ENCODE measurements around the gene FILIP1.

Gene FILIP1

GRCh38 chr6:75493400-75494064 lies at the start of gene FILIP1:
FILIP1 (minus strand) TSS chr6:75493800; CDS start chr6:75414972, 78,828 bp downstream.
- no peaks in the 10 kb centered on the region for H3K9me3 ChIP-seq (ENCODE audit: control insufficient read depth, insufficient read depth, low read depth, low read length)
- no peak within 1 kb of the TSS for H3K4me3 ChIP-seq (ENCODE audit: low read depth, low read length)
- H3K27me3 ChIP-seq (ENCODE audit: control insufficient read depth, insufficient read depth, low read length) = no peaks in the 10 kb centered on the region
- no peak within 1 kb of the TSS for H3K27ac ChIP-seq (ENCODE audit: low read depth, low read length)
- peaks cover 8% of the 10 kb centered on the region; the same call in 1 of the 2 replicates for H3K4me1 ChIP-seq (ENCODE audit: control insufficient read depth, insufficient read depth, low read length)
- H3K9ac ChIP-seq (ENCODE audit: low read length) = no peak within 1 kb of the TSS
- no peaks in the 10 kb centered on the region for H3K36me3 ChIP-seq (ENCODE audit: control insufficient read depth, insufficient read depth, low read length)

GRCh38 chr6:75543311-75543710 lies 49.7 kb upstream of the FILIP1 start:
- Histone ChIP-seq H3K4me3 (ENCODE audit: low read depth, low read length) (no peak overlapping the region), H3K36me3 (ENCODE audit: control insufficient read depth, insufficient read depth, low read length) (no peaks in the 10 kb centered on the region), H3K27ac (ENCODE audit: low read depth, low read length) (no peak overlapping the region), H3K9me3 (ENCODE audit: control insufficient read depth, insufficient read depth, low read depth, low read length) (peaks cover 9% of the 10 kb centered on the region; the same call in 1 of the 2 replicates), H3K27me3 (ENCODE audit: control insufficient read depth, insufficient read depth, low read length) (no peaks in the 10 kb centered on the region), H3K9ac (ENCODE audit: low read length) (no peak overlapping the region), H3K4me1 (ENCODE audit: control insufficient read depth, insufficient read depth, low read length) (no peaks in the 10 kb centered on the region)

GRCh38 chr6:75539136-75539535 lies 45.5 kb upstream of the FILIP1 start:
- no peak overlapping the region for H3K4me3 ChIP-seq (ENCODE audit: low read depth, low read length)
- H3K4me1 ChIP-seq (ENCODE audit: control insufficient read depth, insufficient read depth, low read length) = no peaks in the 10 kb centered on the region
- no peak overlapping the region for H3K9ac ChIP-seq (ENCODE audit: low read length)
- no peaks in the 10 kb centered on the region for H3K36me3 ChIP-seq (ENCODE audit: control insufficient read depth, insufficient read depth, low read length)
- H3K27ac ChIP-seq (ENCODE audit: low read depth, low read length) = no peak overlapping the region
- peaks cover 9% of the 10 kb centered on the region; the same call in 1 of the 2 replicates for H3K9me3 ChIP-seq (ENCODE audit: control insufficient read depth, insufficient read depth, low read depth, low read length)
- no peaks in the 10 kb centered on the region for H3K27me3 ChIP-seq (ENCODE audit: control insufficient read depth, insufficient read depth, low read length)

- Histone ChIP-seq H3K36me3 (ENCODE audit: control insufficient read depth, insufficient read depth, low read length) (no peaks in the 10 kb centered on the region), H3K9ac (ENCODE audit: low read length) (no peak overlapping the region), H3K4me3 (ENCODE audit: low read depth, low read length) (no peak overlapping the region), H3K27me3 (ENCODE audit: control insufficient read depth, insufficient read depth, low read length) (no peaks in the 10 kb centered on the region), H3K4me1 (ENCODE audit: control insufficient read depth, insufficient read depth, low read length) (no peaks in the 10 kb centered on the region), H3K9me3 (ENCODE audit: control insufficient read depth, insufficient read depth, low read depth, low read length) (no peaks in the 10 kb centered on the region), H3K27ac (ENCODE audit: low read depth, low read length) (no peak overlapping the region)
Observed at GRCh38 chr6:75532521-75532920, 38.9 kb upstream of the FILIP1 start.

- no peaks in the 10 kb centered on the region for H3K36me3 ChIP-seq (ENCODE audit: control insufficient read depth, insufficient read depth, low read length)
- no peaks in the 10 kb centered on the region for H3K9me3 ChIP-seq (ENCODE audit: control insufficient read depth, insufficient read depth, low read depth, low read length)
- no peak overlapping the region for H3K27ac ChIP-seq (ENCODE audit: low read depth, low read length)
- no peaks in the 10 kb centered on the region for H3K4me1 ChIP-seq (ENCODE audit: control insufficient read depth, insufficient read depth, low read length)
- no peaks in the 10 kb centered on the region for H3K27me3 ChIP-seq (ENCODE audit: control insufficient read depth, insufficient read depth, low read length)
- no peak overlapping the region for H3K9ac ChIP-seq (ENCODE audit: low read length)
- no peak overlapping the region for H3K4me3 ChIP-seq (ENCODE audit: low read depth, low read length)
Observed at GRCh38 chr6:75531174-75531573, 37.6 kb upstream of the FILIP1 start.

- Histone ChIP-seq H3K27ac (ENCODE audit: low read depth, low read length) (no peak overlapping the region), H3K4me1 (ENCODE audit: control insufficient read depth, insufficient read depth, low read length) (no peaks in the 10 kb centered on the region), H3K9ac (ENCODE audit: low read length) (no peak overlapping the region), H3K27me3 (ENCODE audit: control insufficient read depth, insufficient read depth, low read length) (no peaks in the 10 kb centered on the region), H3K4me3 (ENCODE audit: low read depth, low read length) (no peak overlapping the region), H3K9me3 (ENCODE audit: control insufficient read depth, insufficient read depth, low read depth, low read length) (no peaks in the 10 kb centered on the region), H3K36me3 (ENCODE audit: control insufficient read depth, insufficient read depth, low read length) (no peaks in the 10 kb centered on the region)
Observed at GRCh38 chr6:75530696-75531095, 37.1 kb upstream of the FILIP1 start.

GRCh38 chr6:75528423-75528822 lies 34.8 kb upstream of the FILIP1 start:
- Histone ChIP-seq H3K27ac (ENCODE audit: low read depth, low read length) (no peak overlapping the region), H3K36me3 (ENCODE audit: control insufficient read depth, insufficient read depth, low read length) (no peaks in the 10 kb centered on the region), H3K9ac (ENCODE audit: low read length) (no peak overlapping the region), H3K27me3 (ENCODE audit: control insufficient read depth, insufficient read depth, low read length) (no peaks in the 10 kb centered on the region), H3K4me1 (ENCODE audit: control insufficient read depth, insufficient read depth, low read length) (peaks cover 6% of the 10 kb centered on the region; the same call in 1 of the 2 replicates), H3K4me3 (ENCODE audit: low read depth, low read length) (no peak overlapping the region), H3K9me3 (ENCODE audit: control insufficient read depth, insufficient read depth, low read depth, low read length) (no peaks in the 10 kb centered on the region)

- Histone ChIP-seq H3K9me3 (ENCODE audit: control insufficient read depth, insufficient read depth, low read depth, low read length) (no peaks in the 10 kb centered on the region), H3K27me3 (ENCODE audit: control insufficient read depth, insufficient read depth, low read length) (no peaks in the 10 kb centered on the region), H3K27ac (ENCODE audit: low read depth, low read length) (no peak overlapping the region), H3K4me3 (ENCODE audit: low read depth, low read length) (no peak overlapping the region), H3K9ac (ENCODE audit: low read length) (no peak overlapping the region), H3K36me3 (ENCODE audit: control insufficient read depth, insufficient read depth, low read length) (no peaks in the 10 kb centered on the region), H3K4me1 (ENCODE audit: control insufficient read depth, insufficient read depth, low read length) (peaks cover 6% of the 10 kb centered on the region; the same call in 1 of the 2 replicates)
Observed at GRCh38 chr6:75526502-75527127, 33.0 kb upstream of the FILIP1 start.

GRCh38 chr6:75525682-75526081 lies 32.1 kb upstream of the FILIP1 start:
- no peaks in the 10 kb centered on the region for H3K9me3 ChIP-seq (ENCODE audit: control insufficient read depth, insufficient read depth, low read depth, low read length)
- no peak overlapping the region for H3K9ac ChIP-seq (ENCODE audit: low read length)
- no peak overlapping the region for H3K27ac ChIP-seq (ENCODE audit: low read depth, low read length)
- H3K4me3 ChIP-seq (ENCODE audit: low read depth, low read length) = no peak overlapping the region
- no peaks in the 10 kb centered on the region for H3K27me3 ChIP-seq (ENCODE audit: control insufficient read depth, insufficient read depth, low read length)
- H3K36me3 ChIP-seq (ENCODE audit: control insufficient read depth, insufficient read depth, low read length) = no peaks in the 10 kb centered on the region
- H3K4me1 ChIP-seq (ENCODE audit: control insufficient read depth, insufficient read depth, low read length) = peaks cover 6% of the 10 kb centered on the region; the same call in 1 of the 2 replicates

GRCh38 chr6:75524322-75524972 lies 30.8 kb upstream of the FILIP1 start:
- Histone ChIP-seq H3K27ac (ENCODE audit: low read depth, low read length) (no peak overlapping the region), H3K4me3 (ENCODE audit: low read depth, low read length) (no peak overlapping the region)

GRCh38 chr6:75516757-75517156 lies 23.2 kb upstream of the FILIP1 start:
- Histone ChIP-seq H3K4me3 (ENCODE audit: low read depth, low read length) (no peak overlapping the region), H3K9me3 (ENCODE audit: control insufficient read depth, insufficient read depth, low read depth, low read length) (peaks cover 4% of the 10 kb centered on the region; the same call in 1 of the 2 replicates), H3K27ac (ENCODE audit: low read depth, low read length) (no peak overlapping the region), H3K36me3 (ENCODE audit: control insufficient read depth, insufficient read depth, low read length) (no peaks in the 10 kb centered on the region), H3K9ac (ENCODE audit: low read length) (no peak overlapping the region), H3K4me1 (ENCODE audit: control insufficient read depth, insufficient read depth, low read length) (no peaks in the 10 kb centered on the region), H3K27me3 (ENCODE audit: control insufficient read depth, insufficient read depth, low read length) (no peaks in the 10 kb centered on the region)

More at GRCh38 chr6:75524322-75524972, 30.8 kb upstream of the FILIP1 start:
- Histone ChIP-seq H3K36me3 (ENCODE audit: control insufficient read depth, insufficient read depth, low read length) (no peaks in the 10 kb centered on the region), H3K9ac (ENCODE audit: low read length) (no peak overlapping the region), H3K27me3 (ENCODE audit: control insufficient read depth, insufficient read depth, low read length) (no peaks in the 10 kb centered on the region), H3K9me3 (ENCODE audit: control insufficient read depth, insufficient read depth, low read depth, low read length) (no peaks in the 10 kb centered on the region), H3K4me1 (ENCODE audit: control insufficient read depth, insufficient read depth, low read length) (peaks cover 6% of the 10 kb centered on the region; the same call in 1 of the 2 replicates)
